Superior temporal gyrus (tissue), 1 donor: ENCODE results near the gene SNCB.
A peak's percentile ranks its signal among the peaks of the same experiment; 100 is the strongest.

Source experiments
- DNase-seq: peaks from one replicate; pipeline ENCODE4 v3.0.0-alpha.2; 2016; ENCODE audit errors: extremely low spot score

SNCB gene

GRCh38 chr5:176644294-176644693 lies 14.0 kb upstream of the SNCB start:
- DNase-seq = no peak

GRCh38 chr5:176643491-176644219 lies 13.3 kb upstream of the SNCB start:
- no peak for DNase-seq

- no peak for DNase-seq
Measured at GRCh38 chr5:176642675-176643490, 12.5 kb upstream of the SNCB start.

- DNase-seq = no peak
Measured at GRCh38 chr5:176640616-176641015, 10.3 kb upstream of the SNCB start.

GRCh38 chr5:176639981-176640380 lies 9.6 kb upstream of the SNCB start:
- no peak for DNase-seq

- DNase-seq = no peak
Measured at GRCh38 chr5:176639208-176639607, 8.9 kb upstream of the SNCB start.

GRCh38 chr5:176638437-176638836 lies 8.1 kb upstream of the SNCB start:
- DNase-seq = no peak

GRCh38 chr5:176637556-176637955 lies 7.2 kb upstream of the SNCB start:
- no peak for DNase-seq

- DNase-seq = no peak
Measured at GRCh38 chr5:176636426-176636825, 6.1 kb upstream of the SNCB start.

- DNase-seq = no peak
Measured at GRCh38 chr5:176633598-176633997, 3.3 kb upstream of the SNCB start.

- no peak for DNase-seq
Measured at GRCh38 chr5:176632745-176633144, 2.4 kb upstream of the SNCB start.

GRCh38 chr5:176631383-176632200 lies 1.3 kb upstream of the SNCB start:
- DNase-seq = peak; percentile 32

- DNase-seq = peak; percentile 32
Measured at GRCh38 chr5:176630681-176631222, 418 bp upstream of the SNCB start.

GRCh38 chr5:176629317-176629852 lies 949 bp downstream of the SNCB start:
- no peak for DNase-seq

- no peak for DNase-seq
Measured at GRCh38 chr5:176628406-176629228, 1.7 kb downstream of the SNCB start.

- DNase-seq = no peak
Measured at GRCh38 chr5:176627582-176627981, 2.8 kb downstream of the SNCB start.

GRCh38 chr5:176626876-176627236 lies 3.5 kb downstream of the SNCB start:
- no peak for DNase-seq

GRCh38 chr5:176625966-176626875 lies 4.1 kb downstream of the SNCB start:
- DNase-seq = no peak

- DNase-seq = no peak
Measured at GRCh38 chr5:176625512-176625911, 4.8 kb downstream of the SNCB start.

GRCh38 chr5:176624938-176625337 lies 5.4 kb downstream of the SNCB start:
- DNase-seq = no peak
